Measurements from ENCODE around the gene ZNF526. TPM values are rescaled to one million over a fixed set of nuclear protein-coding genes. Genes with fewer than 3 reads are reported as not detected.

ZNF526 gene
- total and polyA plus RNA-seq, 9 of the 15 experiments (the other 6 are each of a cell fraction or from before 2014, with no cell fraction given): 1.3 to 17.9 (median 6.2) TPM

GRCh38 chr19:42269478-42270345 is 49.6 kb downstream of the ZNF526 start:
- BruUV-seq (replicated peaks): TSS peak; percentile 37
- 6% methylated on average over 7 of the region's 10 CpGs for WGBS (ENCODE audit: insufficient coverage, low coverage, missing lambda C conversion rate)
- ChIA-PET CTCF (ENCODE audit: low intra/inter-chr PET ratio) (no interaction called here), POLR2A (interaction anchor here (0.6 to 2.9 kb wide), 11 partner anchors 10 to 1399 kb away, joined by 3 to 16 read pairs (median 4); no protein-coding TSS in a partner anchor)
- H3K4me1 ChIP-seq (replicated peaks in 1 of 2; ENCODE audit: control insufficient read depth in 2 of 2, insufficient read depth in 2 of 2, low read length in 2 of 2): peaks cover 17 to 56% of the 10 kb centered on the region in 2 experiments
- peak overlapping the region; percentile 91 for H3K27ac ChIP-seq (ENCODE audit: extremely low read depth, low read depth, low read length)
- peak overlapping the region; percentile 97 to 99 for H3K9ac ChIP-seq (ENCODE audit: insufficient read depth in 1 of 2, low read depth in 2 of 2, low read length in 2 of 2)
- peak; percentile 29 for FAIRE-seq
- peaks cover 37% of the 10 kb centered on the region for H3K36me3 ChIP-seq (ENCODE audit: control insufficient read depth, insufficient read depth, low read length)
- peak overlapping the region; percentile 53 for H2AFZ ChIP-seq (ENCODE audit: low read depth, low read length)
- no peaks in the 10 kb centered on the region for H4K20me1 ChIP-seq (replicated peaks; ENCODE audit: control insufficient read depth, insufficient read depth, low read length)
- intact Hi-C loops (cut with micrococcal nuclease) (loop anchor here (2.0 kb wide), 1 partner anchor 15 kb away; the partner anchor contains the start of gene ERF), in situ Hi-C loops (cut with MboI) (no loop called here)
- DNase-seq (ENCODE audit: extremely low read depth in 1 of 4, low spot score in 3 of 4): peak in 1 of 4 experiments; percentile 39
- no peaks in the 10 kb centered on the region for H3K9me3 ChIP-seq (replicated peaks; ENCODE audit: control insufficient read depth, insufficient read depth, low read depth, low read length)
- H3K27me3 ChIP-seq (ENCODE audit: control insufficient read depth in 2 of 2, insufficient read depth in 2 of 2, low read length in 2 of 2): no peaks in the 10 kb centered on the region
- peak overlapping the region; percentile 54 for H3K4me3 ChIP-seq
- H3K4me2 ChIP-seq (ENCODE audit: insufficient read depth, low read length): peak overlapping the region; percentile 96
- ATAC-seq: no peak
- H3K9me1 ChIP-seq (ENCODE audit: control insufficient read depth, insufficient read depth, low read length): no peaks in the 10 kb centered on the region
- H3K79me2 ChIP-seq (ENCODE audit: control insufficient read depth, insufficient read depth, low read length): peaks cover 27% of the 10 kb centered on the region
- TF ChIP-seq, protein P1, sequence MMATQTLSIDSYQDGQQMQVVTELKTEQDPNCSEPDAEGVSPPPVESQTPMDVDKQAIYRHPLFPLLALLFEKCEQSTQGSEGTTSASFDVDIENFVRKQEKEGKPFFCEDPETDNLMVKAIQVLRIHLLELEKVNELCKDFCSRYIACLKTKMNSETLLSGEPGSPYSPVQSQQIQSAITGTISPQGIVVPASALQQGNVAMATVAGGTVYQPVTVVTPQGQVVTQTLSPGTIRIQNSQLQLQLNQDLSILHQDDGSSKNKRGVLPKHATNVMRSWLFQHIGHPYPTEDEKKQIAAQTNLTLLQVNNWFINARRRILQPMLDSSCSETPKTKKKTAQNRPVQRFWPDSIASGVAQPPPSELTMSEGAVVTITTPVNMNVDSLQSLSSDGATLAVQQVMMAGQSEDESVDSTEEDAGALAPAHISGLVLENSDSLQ (IDR thresholded peaks at IDR 0.05): peak; percentile 73
- no peak for TF ChIP-seq MECOM (CRISPR knock-in tag; IDR thresholded peaks at IDR 0.05)
- no peak for TF ChIP-seq ZNF165 (CRISPR knock-in tag; IDR thresholded peaks at IDR 0.05; ENCODE audit: borderline replicate concordance)
- no peak for TF ChIP-seq KLF10 (CRISPR knock-in tag; IDR thresholded peaks at IDR 0.05)
- no peak for TF ChIP-seq NEUROD1 (IDR thresholded peaks at IDR 0.05; ENCODE audit: borderline replicate concordance, low read depth, low read length, partially characterized antibody)
- TF ChIP-seq TEAD1 (CRISPR knock-in tag; IDR thresholded peaks at IDR 0.05): no peak
- 0 out of 2 replicates have a peak, but pooled peaks have one; percentile 49 for TF ChIP-seq NBN (IDR thresholded peaks at IDR 0.05; ENCODE audit: low read depth)
- no peak for TF ChIP-seq GABPB2 (CRISPR knock-in tag; conservative IDR thresholded peaks at IDR 0.05)
- no peak for TF ChIP-seq CBFA2T2 (conservative IDR thresholded peaks at IDR 0.05)
- TF ChIP-seq ELF4 (CRISPR knock-in tag; IDR thresholded peaks at IDR 0.05): peak; percentile 85
- TF ChIP-seq PTTG1 (tag; IDR thresholded peaks at IDR 0.05; ENCODE audit: low read depth): no peak
- no peak for TF ChIP-seq EP400 (IDR thresholded peaks at IDR 0.05)
- TF ChIP-seq ZNF3 (CRISPR knock-in tag; IDR thresholded peaks at IDR 0.05): no peak
- TF ChIP-seq PHF21A (IDR thresholded peaks at IDR 0.05; ENCODE audit: borderline replicate concordance, low read depth): no peak
- TF ChIP-seq NCOA6 (IDR thresholded peaks at IDR 0.05): no peak
- no peak for TF ChIP-seq NFYB (IDR thresholded peaks at IDR 0.05; ENCODE audit: extremely low read depth, insufficient read length)
- no peak for TF ChIP-seq POLR3A (IDR thresholded peaks at IDR 0.05; ENCODE audit: borderline replicate concordance, extremely low read depth, insufficient read depth, insufficient read length)
- TF ChIP-seq JUND (IDR thresholded peaks at IDR 0.05; ENCODE audit: borderline replicate concordance, low read depth, low read length): no peak
- TF ChIP-seq JUND (tag; IDR thresholded peaks at IDR 0.05; ENCODE audit: borderline replicate concordance, low read depth, low read length): no peak
- TF ChIP-seq PML (IDR thresholded peaks at IDR 0.05; ENCODE audit: low read length): no peak

Measured in K562 (cell line).